ENCODE results near the gene SLC20A1. TPM values are rescaled to one million over a fixed set of nuclear protein-coding genes. Genes with fewer than 3 reads are reported as not detected.
A peak's percentile ranks its signal among the peaks of the same experiment; 100 is the strongest.

Gene SLC20A1
- total RNA-seq, 1 experiment from 2014 or later: 209 TPM

GRCh38 chr2:112685271-112685884 is 39.6 kb downstream of the SLC20A1 start:
- BruUV-seq (replicated peaks): no TSS peak
- no peaks in the 10 kb centered on the region for H3K27me3 ChIP-seq (ENCODE audit: low read length)

GRCh38 chr2:112686348-112687217 is 40.8 kb downstream of the SLC20A1 start:
- no peak overlapping the region for H3K27ac ChIP-seq (ENCODE audit: low read length)
- H3F3A ChIP-seq (ENCODE audit: low read length, unreplicated experiment): no peaks in the 10 kb centered on the region
- intact Hi-C loops (cut with micrococcal nuclease): no loop called here
- H3K9ac ChIP-seq (ENCODE audit: low read length): no peak overlapping the region
- peaks cover 31% of the 10 kb centered on the region for H3K4me1 ChIP-seq (ENCODE audit: insufficient read depth, low read length)
- ATAC-seq: no peak
- H3K36me3 ChIP-seq (ENCODE audit: low read depth, low read length): no peaks in the 10 kb centered on the region
- H3K27me3 ChIP-seq (ENCODE audit: low read length): no peaks in the 10 kb centered on the region
- no peak overlapping the region for H3K4me2 ChIP-seq (ENCODE audit: low read length)
- no TSS peak for BruUV-seq (replicated peaks)
- TF ChIP-seq EZH2phosphoT487 (IDR thresholded peaks at IDR 0.05; ENCODE audit: borderline replicate concordance, low read length) (no peak), EZH2 (IDR thresholded peaks at IDR 0.05; ENCODE audit: low read length, unreplicated experiment) (no peak), CTCF (conservative IDR thresholded peaks at IDR 0.05; ENCODE audit: low read depth, low read length) (no peak)
- no peaks in the 10 kb centered on the region for H3K9me3 ChIP-seq (ENCODE audit: low read length)
- DNase-seq: no peak
- POLR2A ChIA-PET (ENCODE audit: unreplicated experiment): interaction anchor here (0.5 to 0.7 kb wide), 2 partner anchors 28 to 41 kb away, joined by 3 read pairs; no protein-coding TSS in a partner anchor
- H3K9me2 ChIP-seq (replicated peaks; ENCODE audit: low read length): no peaks in the 10 kb centered on the region
- H2AFZ ChIP-seq (ENCODE audit: low read length): no peak overlapping the region
- H3K4me3 ChIP-seq (ENCODE audit: low read length): no peak overlapping the region
- H3K79me2 ChIP-seq (ENCODE audit: low read length): no peaks in the 10 kb centered on the region
- no peaks in the 10 kb centered on the region for H4K20me1 ChIP-seq (ENCODE audit: low read length)
- CTCF ChIA-PET: no interaction called here

More at GRCh38 chr2:112685271-112685884, 39.6 kb downstream of the SLC20A1 start:
- CTCF ChIA-PET: interaction anchor here (0.7 to 1.1 kb wide), 3 partner anchors 9 to 41 kb away, joined by 4 to 7 read pairs (median 5); no protein-coding TSS in a partner anchor
- Histone ChIP-seq H3K4me1 (ENCODE audit: insufficient read depth, low read length) (peaks cover 20% of the 10 kb centered on the region), H3K79me2 (ENCODE audit: low read length) (no peaks in the 10 kb centered on the region), H4K20me1 (ENCODE audit: low read length) (no peaks in the 10 kb centered on the region), H3K9me3 (ENCODE audit: low read length) (no peaks in the 10 kb centered on the region), H3K9me2 (replicated peaks; ENCODE audit: low read length) (no peaks in the 10 kb centered on the region), H3K9ac (ENCODE audit: low read length) (no peak overlapping the region), H3K4me3 (ENCODE audit: low read length) (no peak overlapping the region), H3F3A (ENCODE audit: low read length, unreplicated experiment) (no peaks in the 10 kb centered on the region), H2AFZ (ENCODE audit: low read length) (no peak overlapping the region), H3K27ac (ENCODE audit: low read length) (no peak overlapping the region), H3K4me2 (ENCODE audit: low read length) (no peak overlapping the region), H3K36me3 (ENCODE audit: low read depth, low read length) (no peaks in the 10 kb centered on the region)
- TF ChIP-seq EZH2phosphoT487 (IDR thresholded peaks at IDR 0.05; ENCODE audit: borderline replicate concordance, low read length) (no peak), CTCF (conservative IDR thresholded peaks at IDR 0.05; ENCODE audit: low read depth, low read length) (peak; percentile 39)
- intact Hi-C loops (cut with micrococcal nuclease): no loop called here
- POLR2A ChIA-PET (ENCODE audit: unreplicated experiment): no interaction called here
- DNase-seq (peak; percentile 31), ATAC-seq (peak; percentile 27; the same call in 1 of the 2 replicates)

Measured in PC-3 (cell line).